Pancreas (tissue), 10 donors: Measurements from ENCODE around the gene KLC4. TPM values are rescaled to one million over a fixed set of nuclear protein-coding genes. Genes with fewer than 3 reads are reported as not detected.

ENCODE experiments used
- ATAC-seq, 4 donors: fragments of 200-7000 bp; cut with Tn5 transposase; one replicate each; pipeline versions ENCODE4 v1.8.0 to v1.9.1; 2020; ENCODE audit warnings: mild to moderate bottlenecking in 4 of 4, moderate library complexity in 4 of 4
- DNase-seq, 6 donors: peaks; one replicate each; pipeline ENCODE4 v3.0.0-alpha.2; 2020
- FAIRE-seq: peaks from 2 replicates; lab custom pipeline; 2012; peaks lifted over from hg19 to GRCh38; lab: Jason Lieb, UNC
- H3K27ac ChIP-seq, 4 donors: fragments of 200-600 bp; sonication (generic); 1 replicate in 3 of 4; 2 replicates in 1 of 4; pipeline versions ENCODE4 v1.5.0 to v1.8.0; 2020
- H3K27me3 ChIP-seq, 4 donors: fragments of 200-600 bp; one replicate each; pipeline ENCODE4 v1.8.0; 2021
- H3K36me3 ChIP-seq, 3 donors: fragments of 200-600 bp; sonication (generic) in 1 of 3; one replicate each; pipeline versions ENCODE4 v1.5.0 to v1.8.0; 2020 to 2021
- H3K4me1 ChIP-seq, 3 donors: fragments of 200-600 bp; one replicate each; pipeline ENCODE4 v1.8.0; 2021
- H3K4me3 ChIP-seq, 4 donors: fragments of 200-600 bp; sonication (generic) in 2 of 4; one replicate each; pipeline versions ENCODE4 v1.5.0 to v1.8.0; 2020 to 2021
- H3K9me3 ChIP-seq, 4 donors: fragments of 200-600 bp; one replicate each; pipeline ENCODE4 v1.8.0; 2021
- WGBS, 2 donors: extraction: QIAGEN DNeasy Blood & Tissue Kit; methylation state at CpG; one replicate each; pipeline ENCODE4 v1.1.7; 2013; 5-methylcytosine and 5-hydroxymethylcytosine counted together
- intact Hi-C, 3 donors: fragments of 100-400 bp; cut with DNase I; formaldehyde crosslinking; loops; one replicate each; pipeline versions ENCODE4 v1.11.1 to v1.14.2; 2022
- polyA plus RNA-seq, 2 donors: library from polyadenylated mRNA; stranded (reverse); fragments of 200-250 nt; gene quantifications; one replicate each; pipeline ENCODE4 v1.2.3, GENCODE V29; 2013
- total RNA-seq, 6 donors: library from RNA; stranded (reverse); fragmentation: NEBNext Ultra II Directional in 4 of 6; extraction: Animal tissue kit (Norgen Biotek cat#: 25700) in 4 of 6; gene quantifications; one replicate each; pipeline versions ENCODE4 v1.2.1 to v1.2.4, GENCODE V29; 2021 to 2023
- TF ChIP-seq, protein P1 (sequence below), 4 donors: fragments of 200-600 bp; sonication (generic) in 3 of 4; IDR thresholded peaks; one replicate each; pipeline versions ENCODE4 v1.5.0 to v1.8.0; 2021; ENCODE audit warnings: antibody characterized with exemption in 4 of 4
- donor health status: healthy with polysubstance abuse.
- donor health status: DM: no; HTN: no; CAD: no; lungs with moderate emphysema.
- donor health status: DM: no; HTN: no; CAD: no.
- donor health status: control.
- donor health status: control.
- donor health status: Bipolar disorder and iron deficiency.
- donor health status: DM: yes; HTN: yes; CAD: no.
- donor health status: DM: no; HTN: no; CAD: no.
- donor health status: DM: no; HTN: no; CAD: no.
- donor health status: DM: yes; HTN: yes; CAD: no.

Gene KLC4
- total and polyA plus RNA-seq, 8 donors, result 11.3 to 46.1 (median 16.4) TPM

DNA sequence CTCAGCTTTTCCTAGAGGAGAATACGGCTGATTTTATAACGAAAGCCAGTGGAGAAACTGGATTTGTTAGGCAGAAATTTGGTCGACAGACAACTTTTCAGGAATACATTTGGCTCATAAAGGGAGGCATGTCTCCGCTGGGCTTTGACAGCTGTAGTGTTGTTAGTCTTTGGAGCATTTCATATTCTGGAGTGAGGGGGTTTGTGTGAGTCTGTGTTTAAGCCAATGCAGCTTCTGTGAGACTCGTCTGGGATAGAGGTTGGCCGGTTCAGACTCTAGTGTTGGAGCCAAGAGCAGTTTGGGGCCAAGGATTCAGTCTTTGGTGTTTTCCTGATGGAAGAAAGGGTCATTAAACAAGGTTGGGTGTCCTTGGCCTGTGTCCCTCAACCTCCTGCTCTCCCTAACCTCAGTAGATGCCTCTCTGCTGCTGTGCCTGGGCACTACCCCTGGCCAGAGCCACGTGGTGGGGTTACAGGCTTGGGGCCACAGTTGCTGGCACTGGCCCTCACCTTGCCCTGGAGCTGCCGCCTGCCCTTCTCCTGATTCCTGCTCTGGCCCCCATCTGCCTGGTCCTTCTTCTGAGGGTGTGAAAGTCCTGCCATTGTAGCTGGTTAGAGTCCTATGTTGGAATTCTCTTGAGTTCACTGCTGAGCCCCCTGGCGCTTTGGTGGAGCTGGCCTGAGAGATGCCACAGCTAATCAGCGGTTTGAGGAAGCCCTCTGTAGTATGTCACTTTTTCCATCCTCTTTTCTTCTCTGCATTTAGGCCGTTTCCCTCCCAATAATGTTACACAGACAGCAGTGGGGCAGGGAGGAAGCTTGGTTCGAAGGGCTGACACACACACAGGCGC is 23.6 kb downstream of the KLC4 start:
- H3K4me1 ChIP-seq, result no peaks in the 10 kb centered on the region
- H3K36me3 ChIP-seq, result no peaks in the 10 kb centered on the region
- intact Hi-C loops, result loop anchor here in 1 of 3 donors (10.0 kb wide), 1 partner anchor 52 kb away; no protein-coding TSS in a partner anchor
- TF ChIP-seq, protein P1, sequence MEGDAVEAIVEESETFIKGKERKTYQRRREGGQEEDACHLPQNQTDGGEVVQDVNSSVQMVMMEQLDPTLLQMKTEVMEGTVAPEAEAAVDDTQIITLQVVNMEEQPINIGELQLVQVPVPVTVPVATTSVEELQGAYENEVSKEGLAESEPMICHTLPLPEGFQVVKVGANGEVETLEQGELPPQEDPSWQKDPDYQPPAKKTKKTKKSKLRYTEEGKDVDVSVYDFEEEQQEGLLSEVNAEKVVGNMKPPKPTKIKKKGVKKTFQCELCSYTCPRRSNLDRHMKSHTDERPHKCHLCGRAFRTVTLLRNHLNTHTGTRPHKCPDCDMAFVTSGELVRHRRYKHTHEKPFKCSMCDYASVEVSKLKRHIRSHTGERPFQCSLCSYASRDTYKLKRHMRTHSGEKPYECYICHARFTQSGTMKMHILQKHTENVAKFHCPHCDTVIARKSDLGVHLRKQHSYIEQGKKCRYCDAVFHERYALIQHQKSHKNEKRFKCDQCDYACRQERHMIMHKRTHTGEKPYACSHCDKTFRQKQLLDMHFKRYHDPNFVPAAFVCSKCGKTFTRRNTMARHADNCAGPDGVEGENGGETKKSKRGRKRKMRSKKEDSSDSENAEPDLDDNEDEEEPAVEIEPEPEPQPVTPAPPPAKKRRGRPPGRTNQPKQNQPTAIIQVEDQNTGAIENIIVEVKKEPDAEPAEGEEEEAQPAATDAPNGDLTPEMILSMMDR (IDR thresholded peaks at IDR 0.05), result no peak
- no peaks in the 10 kb centered on the region for H3K9me3 ChIP-seq
- DNase-seq, result no peak
- H3K4me3 ChIP-seq, result no peak overlapping the region
- WGBS, 2 donors, result 70 to 82% methylated on average over 13 of the region's 13 CpGs
- H3K27ac ChIP-seq, result no peak overlapping the region
- no peaks in the 10 kb centered on the region for H3K27me3 ChIP-seq
- no peak for ATAC-seq
- no peak for FAIRE-seq

DNA sequence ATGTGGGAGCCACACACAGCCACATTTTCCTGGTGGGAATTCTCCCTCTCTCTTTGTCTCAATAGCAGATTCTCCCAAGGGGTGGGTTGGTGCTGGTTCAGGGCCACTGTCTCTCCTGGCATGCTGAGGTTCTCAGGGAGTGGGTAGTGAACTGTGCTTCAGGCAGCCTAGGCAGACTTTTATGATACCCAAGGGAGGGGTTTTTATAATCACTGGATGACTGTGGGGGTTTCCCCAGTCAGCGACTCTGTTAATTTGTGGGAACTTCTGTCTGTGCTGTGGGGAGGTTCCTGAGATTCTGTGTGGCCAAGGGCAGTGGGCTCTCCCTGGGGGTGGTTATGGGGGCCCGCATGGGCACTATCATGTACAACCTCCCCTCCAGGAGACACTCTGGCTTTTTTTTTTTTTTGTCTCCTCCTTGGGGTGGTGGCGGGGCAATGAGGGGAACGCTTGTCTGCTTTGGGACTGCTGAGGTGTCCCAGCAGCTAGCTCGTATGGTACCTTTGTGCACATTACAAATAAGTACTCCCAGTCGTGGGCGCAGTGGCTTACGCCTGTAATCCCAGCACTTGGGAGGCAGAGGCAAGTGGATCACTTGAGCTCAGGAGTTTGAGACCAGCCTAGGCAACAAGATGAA is 26.7 kb downstream of the KLC4 start:
- TF ChIP-seq, protein P1 (IDR thresholded peaks at IDR 0.05), result no peak
- no peak overlapping the region for H3K27ac ChIP-seq
- intact Hi-C loops, result loop anchor here in 1 of 3 donors (10.0 kb wide), 1 partner anchor 49 kb away; no protein-coding TSS in a partner anchor
- WGBS, 2 donors, result 71 to 83% methylated on average over 8 of the region's 8 CpGs
- no peak for DNase-seq
- H3K4me1 ChIP-seq, result no peaks in the 10 kb centered on the region
- no peak for FAIRE-seq
- no peaks in the 10 kb centered on the region for H3K9me3 ChIP-seq
- no peaks in the 10 kb centered on the region for H3K27me3 ChIP-seq
- H3K4me3 ChIP-seq, result no peak overlapping the region
- no peak for ATAC-seq
- no peaks in the 10 kb centered on the region for H3K36me3 ChIP-seq

DNA sequence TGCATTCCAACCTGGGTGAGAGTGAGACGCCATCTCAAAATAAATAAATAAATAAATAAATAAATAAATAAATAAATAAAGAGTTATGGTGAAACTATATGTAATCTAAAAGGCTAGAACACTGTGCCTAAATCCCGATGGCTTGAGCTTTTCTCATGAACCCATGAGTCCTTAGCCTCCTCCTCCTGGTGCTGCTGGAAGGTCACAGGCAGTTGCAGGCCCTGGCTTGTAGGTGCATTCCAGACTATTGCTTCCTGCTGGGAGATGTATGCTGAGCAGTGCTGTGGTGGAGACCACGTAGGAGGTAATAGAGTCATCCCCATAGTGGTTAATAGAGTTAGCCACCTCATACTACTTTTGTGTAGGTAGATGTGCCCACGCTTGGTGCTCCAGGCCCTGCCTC is 29.2 kb downstream of the KLC4 start:
- 83 to 94% methylated on average over 4 of the region's 4 CpGs for WGBS, 2 donors
- Histone ChIP-seq H3K4me3 (no peak overlapping the region), H3K36me3 (no peaks in the 10 kb centered on the region), H3K27ac (peak overlapping the region in 3 of 4 donors; percentile 65 to 74 (median 74)), H3K9me3 (no peaks in the 10 kb centered on the region), H3K4me1 (no peaks in the 10 kb centered on the region), H3K27me3 (no peaks in the 10 kb centered on the region)
- ATAC-seq, result peak in 2 of 4 donors; percentile 30 to 35
- TF ChIP-seq, protein P1 (IDR thresholded peaks at IDR 0.05), result no peak
- FAIRE-seq, result no peak
- intact Hi-C loops, result loop anchor here in 1 of 3 donors (10.0 kb wide), 1 partner anchor 46 kb away; no protein-coding TSS in a partner anchor
- DNase-seq, result no peak

DNA sequence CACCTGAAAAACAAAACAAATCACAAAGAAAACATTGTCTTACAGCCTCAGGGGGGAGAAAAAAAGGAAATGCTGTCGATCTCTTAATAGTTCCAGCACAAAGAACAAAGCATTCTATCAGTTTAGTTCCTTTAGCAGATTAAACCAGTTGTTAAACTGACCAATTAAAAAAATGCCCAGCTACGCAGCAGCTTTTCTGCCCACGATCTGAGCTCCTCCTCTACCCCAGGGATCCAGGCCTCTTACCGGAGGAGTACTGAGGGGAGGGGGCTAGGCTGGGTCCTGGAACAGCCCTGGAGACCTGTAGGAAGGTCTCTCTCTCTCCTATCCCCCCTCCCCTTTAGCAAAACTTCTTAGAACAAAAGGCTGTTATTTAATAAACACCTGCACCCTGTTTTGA is 30.0 kb downstream of the KLC4 start:
- FAIRE-seq, result no peak
- H3K36me3 ChIP-seq, result no peaks in the 10 kb centered on the region
- H3K27ac ChIP-seq, result peak overlapping the region; percentile 43 to 74 (median 70)
- ATAC-seq, result peak; percentile 13 to 61 (median 44)
- intact Hi-C loops, result loop anchor here in 1 of 3 donors (10.0 kb wide), 1 partner anchor 45 kb away; no protein-coding TSS in a partner anchor
- H3K4me1 ChIP-seq, result no peaks in the 10 kb centered on the region
- TF ChIP-seq, protein P1 (IDR thresholded peaks at IDR 0.05), result no peak
- no peak for DNase-seq
- no peaks in the 10 kb centered on the region for H3K9me3 ChIP-seq
- H3K4me3 ChIP-seq, result no peak overlapping the region
- 46 to 51% methylated on average over 4 of the region's 4 CpGs for WGBS, 2 donors
- no peaks in the 10 kb centered on the region for H3K27me3 ChIP-seq
